GM12874 (cell line): ENCODE results near the gene MPDU1.

Experiments used
- TF ChIP-seq, protein P1 (sequence below): IDR thresholded peaks from 2 replicates; pipeline ENCODE4 v1.5.1; 2011; ENCODE audit warnings: low read depth, mild to moderate bottlenecking, control low read depth, low read length, moderate library complexity; ENCODE audit not compliant: insufficient read depth

Gene MPDU1

DNA sequence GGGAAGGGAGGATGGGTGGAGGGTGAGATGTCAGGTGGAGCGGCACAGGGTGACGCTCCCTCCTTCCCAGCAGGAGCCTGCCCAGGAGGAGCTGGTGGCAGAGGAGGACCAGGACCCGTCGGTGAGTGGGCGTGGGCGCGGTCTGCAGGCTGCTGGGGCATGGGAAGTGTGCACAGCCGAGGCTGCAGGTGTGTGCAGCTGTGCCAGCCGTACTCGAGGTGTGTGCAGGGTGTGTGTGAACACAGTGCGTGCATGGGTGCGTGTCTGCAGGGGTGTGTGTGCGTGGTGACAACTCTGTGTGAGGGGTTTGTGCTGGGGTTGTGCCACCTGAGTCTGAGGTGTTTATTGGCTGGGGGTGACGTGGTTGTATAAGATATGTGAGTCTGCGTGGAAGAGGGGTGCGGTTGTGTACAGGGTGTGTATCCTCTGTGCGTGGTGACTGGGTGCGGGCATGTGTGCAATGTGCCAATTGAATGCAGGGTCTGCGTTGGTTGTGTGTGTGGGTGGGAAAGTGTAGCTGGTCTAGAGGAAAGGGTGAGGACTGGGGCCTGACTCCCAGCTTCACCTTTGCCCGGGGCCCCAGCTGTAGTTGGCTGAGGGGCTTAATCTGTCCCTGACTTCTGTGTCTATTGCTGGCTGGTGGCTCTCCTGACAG lies 34.1 kb upstream of the MPDU1 start:
- TF ChIP-seq, protein P1, sequence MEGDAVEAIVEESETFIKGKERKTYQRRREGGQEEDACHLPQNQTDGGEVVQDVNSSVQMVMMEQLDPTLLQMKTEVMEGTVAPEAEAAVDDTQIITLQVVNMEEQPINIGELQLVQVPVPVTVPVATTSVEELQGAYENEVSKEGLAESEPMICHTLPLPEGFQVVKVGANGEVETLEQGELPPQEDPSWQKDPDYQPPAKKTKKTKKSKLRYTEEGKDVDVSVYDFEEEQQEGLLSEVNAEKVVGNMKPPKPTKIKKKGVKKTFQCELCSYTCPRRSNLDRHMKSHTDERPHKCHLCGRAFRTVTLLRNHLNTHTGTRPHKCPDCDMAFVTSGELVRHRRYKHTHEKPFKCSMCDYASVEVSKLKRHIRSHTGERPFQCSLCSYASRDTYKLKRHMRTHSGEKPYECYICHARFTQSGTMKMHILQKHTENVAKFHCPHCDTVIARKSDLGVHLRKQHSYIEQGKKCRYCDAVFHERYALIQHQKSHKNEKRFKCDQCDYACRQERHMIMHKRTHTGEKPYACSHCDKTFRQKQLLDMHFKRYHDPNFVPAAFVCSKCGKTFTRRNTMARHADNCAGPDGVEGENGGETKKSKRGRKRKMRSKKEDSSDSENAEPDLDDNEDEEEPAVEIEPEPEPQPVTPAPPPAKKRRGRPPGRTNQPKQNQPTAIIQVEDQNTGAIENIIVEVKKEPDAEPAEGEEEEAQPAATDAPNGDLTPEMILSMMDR: no peak

DNA sequence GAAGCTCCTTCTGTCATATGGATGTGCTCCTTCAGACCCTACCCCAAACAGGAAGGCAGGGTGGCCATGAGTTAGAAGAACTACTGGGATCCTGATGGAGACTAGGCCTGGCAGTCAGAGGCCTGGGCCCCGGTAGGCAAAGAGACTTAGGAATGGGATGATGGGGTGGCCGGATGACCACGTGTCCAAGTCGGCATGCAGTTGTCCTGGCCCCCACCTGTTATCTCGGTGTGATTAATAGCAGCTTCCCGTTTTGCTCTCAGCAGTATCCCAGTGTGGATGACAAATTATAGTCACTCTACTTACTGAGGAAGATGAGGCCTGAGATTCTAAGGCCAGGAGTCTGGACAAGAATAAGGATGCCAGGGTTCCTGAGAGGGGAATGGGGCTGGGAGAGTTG lies 33.3 kb upstream of the MPDU1 start:
- TF ChIP-seq, protein P1: no peak

DNA sequence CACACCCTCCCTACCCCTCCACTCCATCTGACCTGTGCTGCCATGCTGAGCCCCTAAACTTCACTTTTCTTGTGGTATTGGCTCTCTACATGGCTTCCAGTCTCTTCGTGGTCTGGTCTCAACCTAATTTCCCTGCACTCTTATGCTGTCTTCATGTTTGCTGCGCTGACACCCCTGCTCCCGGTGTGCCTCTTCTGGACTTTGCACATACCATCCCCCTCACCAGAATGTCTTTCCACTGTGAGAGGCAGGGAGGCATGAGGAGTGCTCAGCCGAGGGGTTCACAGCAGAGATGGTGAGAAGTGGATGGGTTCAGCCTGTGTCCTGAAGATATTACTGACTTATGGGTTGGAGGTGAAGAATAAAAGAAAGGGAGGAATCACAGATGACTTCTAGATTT lies 32.3 kb upstream of the MPDU1 start:
- TF ChIP-seq, protein P1: no peak

DNA sequence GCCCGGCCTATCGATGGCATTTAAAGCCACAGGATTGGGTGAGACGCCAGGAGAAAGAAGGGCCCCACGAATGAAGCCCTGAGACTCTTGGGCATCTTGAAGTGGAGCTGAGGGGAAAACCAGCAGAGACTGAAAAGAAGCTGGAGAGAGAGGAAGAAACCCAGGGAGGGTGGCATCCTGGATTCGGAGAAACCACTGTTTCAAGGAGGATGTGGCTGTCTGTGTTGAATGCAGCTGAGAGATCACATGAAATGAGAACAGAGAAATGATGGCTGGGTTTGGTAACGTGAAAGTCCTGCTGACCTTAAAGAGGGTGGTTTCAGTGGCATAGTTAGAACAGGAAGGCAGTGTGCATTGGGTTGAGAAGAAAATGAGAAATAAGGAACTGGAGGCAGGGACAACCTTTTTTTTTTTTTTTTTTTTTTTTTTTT lies 31.0 kb upstream of the MPDU1 start:
- TF ChIP-seq, protein P1: no peak

DNA sequence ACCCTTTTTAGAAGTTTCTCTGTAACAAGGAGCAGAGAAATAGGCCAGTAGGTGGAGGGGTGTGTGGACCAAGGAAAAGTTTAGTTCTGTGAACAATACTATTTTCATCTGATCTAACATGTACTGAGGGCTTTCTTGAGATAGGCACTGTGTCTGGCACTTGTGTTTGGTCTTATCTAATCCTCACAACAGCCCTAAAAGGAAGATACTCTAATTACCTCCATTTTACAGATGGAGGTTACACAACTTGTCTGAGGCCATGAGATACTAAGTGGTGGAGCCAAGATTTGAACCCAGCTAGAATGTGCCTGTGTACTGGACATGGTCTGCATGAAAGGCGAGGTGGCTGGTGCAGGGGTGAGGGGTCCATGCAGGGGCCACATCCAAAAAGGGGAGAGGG lies 30.3 kb upstream of the MPDU1 start:
- TF ChIP-seq, protein P1: no peak

DNA sequence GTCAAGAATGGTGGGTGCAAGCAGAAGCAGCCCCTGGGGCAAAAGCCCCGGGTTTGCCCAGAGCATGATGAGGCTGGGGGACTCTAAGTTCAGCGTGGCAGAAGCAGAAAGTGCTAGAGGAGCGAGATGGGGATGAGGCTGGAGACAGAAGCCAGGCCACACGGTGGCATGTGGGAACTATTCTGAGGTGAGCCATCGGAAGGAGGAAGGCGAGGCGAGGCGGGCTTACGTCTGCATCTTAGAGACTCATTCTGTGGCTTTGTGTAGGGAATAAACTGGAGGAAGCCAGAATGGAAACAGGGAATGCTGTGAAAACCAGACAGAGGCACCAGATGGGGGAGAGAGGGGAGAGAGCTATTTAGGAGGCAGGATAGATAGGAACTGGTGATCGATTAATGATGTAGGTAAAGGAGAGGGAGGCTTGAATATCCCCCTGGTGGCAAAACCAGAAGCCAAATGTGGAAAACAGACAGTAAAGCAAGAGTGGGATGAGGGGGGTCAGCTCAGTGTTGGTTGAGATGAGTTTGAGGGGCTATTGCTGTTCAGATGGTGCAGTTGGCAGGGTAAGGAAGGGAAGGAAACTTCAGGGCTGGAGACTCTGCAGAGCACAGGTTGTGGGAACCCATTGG lies 28.2 kb upstream of the MPDU1 start:
- TF ChIP-seq, protein P1: no peak

DNA sequence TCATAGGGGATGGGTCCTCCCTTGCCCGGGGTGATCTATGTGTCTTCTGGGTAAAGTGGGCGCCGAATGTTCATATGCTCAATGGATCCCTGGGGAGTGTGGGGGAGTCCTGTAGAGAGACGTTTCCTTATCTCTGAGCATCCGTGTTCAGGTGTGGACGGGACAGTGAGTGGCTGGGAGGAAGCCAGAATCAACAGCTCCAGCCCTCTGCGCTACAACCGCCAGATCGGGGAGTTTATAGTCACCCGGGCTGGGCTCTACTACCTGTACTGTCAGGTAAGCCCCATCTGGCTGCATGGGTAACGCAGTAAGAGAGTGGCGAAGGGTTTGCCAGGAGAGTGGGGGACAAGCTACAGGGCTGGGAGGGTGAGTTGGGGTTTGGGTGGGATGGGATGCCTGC lies 27.0 kb upstream of the MPDU1 start:
- TF ChIP-seq, protein P1: no peak
